SU-DHL-6 (cell line): ENCODE results near the gene LIN7B.

Source experiments
- H2AFZ ChIP-seq: fragments of 200-600 bp; sonication (generic); 2 replicates; pipeline ENCODE4 v1.6.1; 2014; ENCODE audit warnings: low read depth, mild to moderate bottlenecking, moderate library complexity, mixed read lengths, antibody characterized with exemption, low read length; ENCODE audit not compliant: severe bottlenecking
- H3F3A ChIP-seq: fragments of 200-600 bp; shearing (Covaris generic); 2 replicates; pipeline ENCODE4 v1.6.0; 2016; ENCODE audit warnings: antibody characterized with exemption, mild to moderate bottlenecking; ENCODE audit not compliant: insufficient read depth
- H3K27ac ChIP-seq: fragments of 200-600 bp; sonication (generic); 2 replicates; pipeline ENCODE4 v1.5.1; 2016; ENCODE audit warnings: low read depth, mild to moderate bottlenecking, low read length, moderate library complexity, mixed read lengths
- H3K27me3 ChIP-seq: fragments of 200-600 bp; sonication (generic), shearing (Covaris generic); 2 replicates; pipeline ENCODE4 v1.6.0; 2014; ENCODE audit warnings: mild to moderate bottlenecking, low read length
- H3K36me3 ChIP-seq: fragments of 200-600 bp; sonication (generic); 2 replicates; pipeline ENCODE4 v1.6.1; 2014; ENCODE audit warnings: mild to moderate bottlenecking, low read length, mixed read lengths
- H3K4me2 ChIP-seq: fragments of 300-600, 200-600 bp; shearing (Covaris generic), sonication (generic); 2 replicates; pipeline ENCODE4 v1.6.0; 2014; ENCODE audit warnings: low read length, low read depth, mild to moderate bottlenecking; ENCODE audit not compliant: poor library complexity, severe bottlenecking
- H3K4me3 ChIP-seq: fragments of 200-600 bp; sonication (generic); 2 replicates; pipeline ENCODE4 v1.5.1; 2014; ENCODE audit warnings: antibody characterized with exemption, low read length, mild to moderate bottlenecking, mixed read lengths; ENCODE audit not compliant: insufficient read depth, poor library complexity, severe bottlenecking
- H3K79me2 ChIP-seq: fragments of 200-600 bp; sonication (generic); 2 replicates; pipeline ENCODE4 v1.6.1; 2014; ENCODE audit warnings: mild to moderate bottlenecking, low read length, moderate library complexity; ENCODE audit not compliant: insufficient read depth
- H3K9ac ChIP-seq: fragments of 200-600 bp; sonication (generic); 2 replicates; pipeline ENCODE4 v1.7.0; 2014; ENCODE audit warnings: mild to moderate bottlenecking, low read length
- H3K9me2 ChIP-seq: fragments of 200-600 bp; sonication (generic); replicated peaks from 2 replicates; pipeline ENCODE4 v1.6.1; 2014; ENCODE audit warnings: low read length; ENCODE audit not compliant: insufficient read depth
- H3K9me3 ChIP-seq: fragments of 200-600 bp; sonication (generic); 2 replicates; pipeline ENCODE4 v1.6.1; 2014; ENCODE audit warnings: low read length, mixed read lengths; ENCODE audit not compliant: insufficient read depth
- H4K20me1 ChIP-seq: fragments of 200-600 bp; sonication (generic); 2 replicates; pipeline ENCODE4 v1.6.1; 2014; ENCODE audit warnings: low read depth, mild to moderate bottlenecking, antibody characterized with exemption, low read length, moderate library complexity, mixed read lengths
- EZH2phosphoT487 ChIP-seq: fragments of 200-600 bp; sonication (generic), shearing (Covaris generic); conservative IDR thresholded peaks from 2 replicates; pipeline ENCODE4 v1.6.1; 2018; ENCODE audit warnings: mild to moderate bottlenecking, antibody characterized with exemption, low read length, moderate library complexity, mixed read lengths
- TF ChIP-seq, protein P1 (sequence below): fragments of 200-600 bp; sonication (generic); IDR thresholded peaks from one replicate; pipeline ENCODE4 v1.5.1; 2017; ENCODE audit warnings: antibody characterized with exemption, mild to moderate bottlenecking, low read length, moderate library complexity; ENCODE audit not compliant: insufficient read depth, poor library complexity, severe bottlenecking

Gene LIN7B, protein sequence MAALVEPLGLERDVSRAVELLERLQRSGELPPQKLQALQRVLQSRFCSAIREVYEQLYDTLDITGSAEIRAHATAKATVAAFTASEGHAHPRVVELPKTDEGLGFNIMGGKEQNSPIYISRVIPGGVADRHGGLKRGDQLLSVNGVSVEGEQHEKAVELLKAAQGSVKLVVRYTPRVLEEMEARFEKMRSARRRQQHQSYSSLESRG

DNA sequence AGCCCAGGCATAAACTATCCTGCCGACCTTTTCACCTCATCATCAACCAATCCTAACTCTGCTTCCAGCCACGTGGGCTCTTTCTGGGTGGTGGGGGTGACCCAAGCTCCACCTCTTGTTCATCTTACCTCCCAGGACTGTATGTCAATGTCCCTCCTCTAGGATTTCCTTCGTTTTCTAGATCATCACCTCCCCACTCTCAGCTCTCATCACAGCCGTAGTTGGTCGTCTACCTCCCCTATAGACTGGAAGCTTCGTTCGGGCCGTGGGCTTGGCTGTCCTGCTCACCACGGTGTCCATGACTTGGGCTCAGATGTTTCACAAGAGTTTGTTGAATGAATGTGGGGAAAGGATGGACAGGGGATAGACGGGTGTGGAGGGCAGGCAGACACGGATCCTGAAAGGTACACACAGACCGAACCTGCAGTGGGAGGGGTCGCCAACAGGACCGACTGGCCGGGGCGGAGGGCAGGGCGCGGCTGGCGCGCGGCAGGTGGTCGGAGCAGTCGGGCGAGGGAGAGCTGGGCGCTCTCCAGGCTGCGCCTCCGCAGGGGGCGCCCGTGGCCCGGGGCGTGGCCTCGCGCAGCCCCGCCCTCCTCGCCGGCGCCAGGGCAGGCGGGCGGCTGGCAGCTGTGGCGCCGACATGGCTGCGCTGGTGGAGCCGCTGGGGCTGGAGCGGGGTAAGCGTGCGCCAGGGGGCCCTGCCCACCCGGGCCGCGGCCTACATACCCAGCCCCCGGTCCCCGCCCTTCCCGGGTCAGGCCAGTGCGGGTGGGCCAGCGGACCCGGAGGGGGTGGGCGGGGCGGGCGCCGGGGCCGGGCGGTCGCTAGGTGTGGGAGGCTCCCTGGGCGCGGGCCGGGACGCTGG, at the start of gene LIN7B:
LIN7B (plus strand) TSS at position 609 of the 868 bp plus-strand sequence; CDS start at position 644, 35 bp downstream.
- Histone ChIP-seq H3K79me2 (no peaks in the 10 kb centered on the region), H4K20me1 (no peaks in the 10 kb centered on the region), H3K9me2 (no peaks in the 10 kb centered on the region), H3K4me3 (peak within 1 kb of the TSS; percentile 53), H2AFZ (peak within 1 kb of the TSS; percentile 98), H3K4me2 (peak within 1 kb of the TSS; percentile 94), H3K9me3 (no peaks in the 10 kb centered on the region), H3K36me3 (no peaks in the 10 kb centered on the region), H3K9ac (peak within 1 kb of the TSS; percentile 59), H3F3A (peaks cover 25% of the 10 kb centered on the region), H3K27me3 (no peaks in the 10 kb centered on the region), H3K27ac (no peak within 1 kb of the TSS)
- TF ChIP-seq, protein P1, sequence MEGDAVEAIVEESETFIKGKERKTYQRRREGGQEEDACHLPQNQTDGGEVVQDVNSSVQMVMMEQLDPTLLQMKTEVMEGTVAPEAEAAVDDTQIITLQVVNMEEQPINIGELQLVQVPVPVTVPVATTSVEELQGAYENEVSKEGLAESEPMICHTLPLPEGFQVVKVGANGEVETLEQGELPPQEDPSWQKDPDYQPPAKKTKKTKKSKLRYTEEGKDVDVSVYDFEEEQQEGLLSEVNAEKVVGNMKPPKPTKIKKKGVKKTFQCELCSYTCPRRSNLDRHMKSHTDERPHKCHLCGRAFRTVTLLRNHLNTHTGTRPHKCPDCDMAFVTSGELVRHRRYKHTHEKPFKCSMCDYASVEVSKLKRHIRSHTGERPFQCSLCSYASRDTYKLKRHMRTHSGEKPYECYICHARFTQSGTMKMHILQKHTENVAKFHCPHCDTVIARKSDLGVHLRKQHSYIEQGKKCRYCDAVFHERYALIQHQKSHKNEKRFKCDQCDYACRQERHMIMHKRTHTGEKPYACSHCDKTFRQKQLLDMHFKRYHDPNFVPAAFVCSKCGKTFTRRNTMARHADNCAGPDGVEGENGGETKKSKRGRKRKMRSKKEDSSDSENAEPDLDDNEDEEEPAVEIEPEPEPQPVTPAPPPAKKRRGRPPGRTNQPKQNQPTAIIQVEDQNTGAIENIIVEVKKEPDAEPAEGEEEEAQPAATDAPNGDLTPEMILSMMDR: no peak
- no peak for TF ChIP-seq EZH2phosphoT487

DNA sequence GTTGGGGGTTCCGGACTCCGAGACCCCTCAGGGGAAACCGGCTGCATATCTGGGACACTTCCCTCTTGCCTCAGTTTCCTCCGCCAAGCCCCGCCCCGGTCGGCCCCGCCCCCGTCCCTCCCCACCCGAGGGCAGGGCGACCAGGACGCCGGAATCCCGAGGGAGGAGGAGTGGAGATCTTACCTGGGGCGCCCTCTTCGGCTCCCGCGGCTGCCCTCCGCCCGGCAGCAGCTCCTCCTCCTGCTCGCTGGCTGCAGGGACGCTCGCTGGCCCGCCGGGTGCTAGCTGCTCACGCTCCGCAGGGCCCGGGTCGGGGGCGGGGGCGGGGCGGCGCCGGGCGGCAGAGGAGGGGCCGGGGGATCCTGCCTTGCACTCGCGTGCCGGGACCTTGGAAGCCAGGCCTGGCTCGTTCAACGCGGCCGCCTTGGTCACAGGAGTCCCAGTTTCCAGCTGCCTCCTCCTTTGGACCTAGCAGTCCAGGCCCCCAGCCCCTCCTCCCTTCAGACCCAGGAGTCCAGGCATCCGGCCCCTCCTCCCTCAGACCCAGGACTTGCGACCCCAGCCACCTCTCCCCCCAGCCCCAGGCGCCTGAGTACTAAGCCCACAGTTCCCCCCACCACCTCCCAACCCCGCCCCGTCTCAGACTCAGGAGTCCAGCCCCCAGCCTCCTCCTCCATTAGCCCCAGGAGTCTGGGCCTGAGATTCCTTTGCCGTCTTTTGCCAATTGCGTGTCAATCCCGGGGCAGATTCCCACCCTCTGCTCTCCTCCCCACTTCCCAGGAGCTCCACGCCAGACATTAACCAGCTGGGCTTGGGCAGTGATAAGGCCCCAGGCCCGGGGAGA, 49.2 kb upstream of the LIN7B start, which contains the start of gene NTF4:
NTF4 (minus strand) TSS at position 51 of the 844 bp plus-strand sequence. CDS start 2,821 bp downstream, outside the sequence.
- no peak within 1 kb of the TSS for H3K4me3 ChIP-seq
- no peaks in the 10 kb centered on the region for H4K20me1 ChIP-seq
- no peaks in the 10 kb centered on the region for H3K9me2 ChIP-seq
- no peaks in the 10 kb centered on the region for H3K36me3 ChIP-seq
- H3K27ac ChIP-seq: no peak within 1 kb of the TSS
- no peak within 1 kb of the TSS for H3K9ac ChIP-seq
- H3K79me2 ChIP-seq: no peaks in the 10 kb centered on the region
- no peaks in the 10 kb centered on the region for H3K9me3 ChIP-seq
- H3K4me2 ChIP-seq: no peak within 1 kb of the TSS
- H3F3A ChIP-seq: no peaks in the 10 kb centered on the region
- no peak within 1 kb of the TSS for H2AFZ ChIP-seq
- no peaks in the 10 kb centered on the region for H3K27me3 ChIP-seq
- TF ChIP-seq, protein P1: no peak
- no peak for TF ChIP-seq EZH2phosphoT487

DNA sequence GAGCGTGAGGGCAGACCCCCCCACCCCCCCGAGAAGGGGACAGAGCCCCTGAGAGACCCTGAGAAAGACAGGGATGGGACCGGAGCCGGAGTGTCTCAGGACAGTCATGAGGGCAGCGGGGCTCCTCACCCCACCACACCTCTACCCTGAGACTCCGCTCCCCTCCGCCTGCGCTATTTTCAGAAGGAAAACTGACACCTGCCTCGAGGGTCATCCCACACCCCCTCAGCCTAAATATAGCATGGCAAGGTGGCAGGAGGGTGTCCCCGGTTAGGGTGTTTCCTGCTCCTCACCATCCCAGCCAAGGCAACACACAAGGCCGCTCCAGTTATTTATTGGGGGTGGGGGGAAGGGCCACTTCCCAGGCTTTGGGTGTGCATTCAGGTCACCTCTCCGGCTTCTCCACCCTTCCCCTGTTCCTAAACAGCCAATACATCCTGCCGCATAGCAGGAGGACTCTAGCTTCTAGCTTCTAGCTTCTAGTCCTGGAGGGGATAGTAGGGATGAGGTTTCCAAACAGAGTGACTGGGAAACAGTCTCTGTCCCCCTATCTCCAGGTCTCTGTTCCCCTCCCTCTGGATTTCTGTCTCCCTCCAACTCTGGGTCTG, 48.2 kb upstream of the LIN7B start:
- no peaks in the 10 kb centered on the region for H4K20me1 ChIP-seq
- no peaks in the 10 kb centered on the region for H3K9me3 ChIP-seq
- no peak overlapping the region for H2AFZ ChIP-seq
- no peaks in the 10 kb centered on the region for H3K79me2 ChIP-seq
- TF ChIP-seq, protein P1: no peak
- TF ChIP-seq EZH2phosphoT487: no peak
- no peaks in the 10 kb centered on the region for H3F3A ChIP-seq
- H3K36me3 ChIP-seq: no peaks in the 10 kb centered on the region
- no peak overlapping the region for H3K4me2 ChIP-seq
- no peak overlapping the region for H3K9ac ChIP-seq
- no peaks in the 10 kb centered on the region for H3K9me2 ChIP-seq
- no peak overlapping the region for H3K4me3 ChIP-seq
- H3K27ac ChIP-seq: no peak overlapping the region
- no peaks in the 10 kb centered on the region for H3K27me3 ChIP-seq
